Fibroblast of lung (primary cell): Measurements from ENCODE around the gene LMO7. TPM values are rescaled to one million over a fixed set of nuclear protein-coding genes. Genes with fewer than 3 reads are reported as not detected.
A peak's percentile ranks its signal among the peaks of the same experiment; 100 is the strongest.

ENCODE experiments used
- DNase-seq, 2 donors: peaks; one replicate each; pipeline versions ENCODE4 v3.0.0 to v3.0.0-alpha.2; 2010; ENCODE audit warnings: low read depth in 2 of 2
- H2AFZ ChIP-seq: 2 replicates; pipeline ENCODE4 v1.5.1; 2012; ENCODE audit warnings: low read length, control low read depth, inconsistent platforms
- H3K27ac ChIP-seq: 2 replicates; pipeline ENCODE4 v1.5.1; 2011; ENCODE audit warnings: low read length, control low read depth; ENCODE audit not compliant: insufficient read depth
- H3K27me3 ChIP-seq: 2 replicates; pipeline ENCODE4 v1.5.1; 2011; ENCODE audit warnings: mild to moderate bottlenecking, low read length; ENCODE audit not compliant: control insufficient read depth, insufficient read depth
- H3K36me3 ChIP-seq: 2 replicates; pipeline ENCODE4 v1.5.1; 2011; ENCODE audit warnings: low read length; ENCODE audit not compliant: control insufficient read depth, insufficient read depth
- H3K4me1 ChIP-seq: 2 replicates; pipeline ENCODE4 v1.5.1; 2011; ENCODE audit warnings: low read length; ENCODE audit not compliant: control insufficient read depth, insufficient read depth; ENCODE audit errors: extremely low read depth
- H3K4me2 ChIP-seq: 2 replicates; pipeline ENCODE4 v1.5.1; 2011; ENCODE audit warnings: low read length, control low read depth; ENCODE audit not compliant: insufficient read depth; ENCODE audit errors: extremely low read depth
- H3K4me3 ChIP-seq, 4 experiments: fragments of 200-600 bp in 1 of 4; sonication (generic) in 1 of 4; replicated peaks in 1 of 4; 2 replicates each; pipeline ENCODE4 v1.5.1; 2011 to 2016; ENCODE audit warnings: low read length in 4 of 4, low read depth in 3 of 4, mild to moderate bottlenecking in 3 of 4, control low read depth in 2 of 4, inconsistent platforms in 1 of 4, mixed read lengths in 1 of 4; ENCODE audit not compliant: insufficient read depth in 1 of 4; ENCODE audit errors: control extremely low read depth in 1 of 4
- H3K79me2 ChIP-seq: 2 replicates; pipeline ENCODE4 v1.5.1; 2012; ENCODE audit warnings: mild to moderate bottlenecking, low read length, inconsistent platforms; ENCODE audit not compliant: control insufficient read depth, insufficient read depth
- H3K9ac ChIP-seq: 2 replicates; pipeline ENCODE4 v1.5.1; 2011; ENCODE audit warnings: mild to moderate bottlenecking, low read length, control low read depth; ENCODE audit not compliant: insufficient read depth
- H3K9me3 ChIP-seq: 2 replicates; pipeline ENCODE4 v1.5.1; 2012; ENCODE audit warnings: low read depth, low read length; ENCODE audit not compliant: control insufficient read depth, insufficient read depth
- H4K20me1 ChIP-seq: 2 replicates; pipeline ENCODE4 v1.5.1; 2011; ENCODE audit warnings: low read length; ENCODE audit not compliant: control insufficient read depth, insufficient read depth; ENCODE audit errors: extremely low read depth
- CTCF ChIP-seq, 2 donors: IDR thresholded peaks in 1 of 2; conservative IDR thresholded peaks in 1 of 2; 1 replicate in 1 of 2; 2 replicates in 1 of 2; pipeline ENCODE4 v1.5.1; 2011 to 2012; ENCODE audit warnings: low read length in 2 of 2, control low read depth in 1 of 2, inconsistent platforms in 1 of 2, low read depth in 1 of 2, mild to moderate bottlenecking in 1 of 2
- EZH2 ChIP-seq: IDR thresholded peaks from 2 replicates; pipeline ENCODE4 v1.5.1; 2012; ENCODE audit warnings: low read length, control low read depth, mild to moderate bottlenecking; ENCODE audit errors: missing control alignments
- polyA plus RNA-seq, 2 donors: library from polyadenylated mRNA; depleted of rRNA in 1 of 2; stranded (reverse) in 1 of 2; unstranded in 1 of 2; fragments of >200 nt; gene quantifications; 2 replicates each; pipeline ENCODE4 v1.2.1, GENCODE V29; 2011 to 2012; ENCODE audit warnings: missing spikeins in 1 of 2
- total RNA-seq: library from RNA; depleted of rRNA; stranded (reverse); fragments of >200 nt; gene quantifications from 2 replicates; pipeline ENCODE4 v1.2.1, GENCODE V29; 2014

The LMO7 gene
- total and polyA plus RNA-seq, 2 donors (not counting 1 experiment from before 2014, with no cell fraction given): 71.9 to 226 TPM

- Histone ChIP-seq H2AFZ (no peak overlapping the region), H3K4me1 (peaks cover 3% of the 10 kb centered on the region), H3K79me2 (peaks cover 87% of the 10 kb centered on the region), H3K27me3 (no peaks in the 10 kb centered on the region), H4K20me1 (no peaks in the 10 kb centered on the region), H3K27ac (no peak overlapping the region), H3K9ac (no peak overlapping the region), H3K36me3 (no peaks in the 10 kb centered on the region), H3K9me3 (no peaks in the 10 kb centered on the region), H3K4me3 (no peak overlapping the region), H3K4me2 (no peak overlapping the region)
- peak; percentile 57 to 78 for DNase-seq
- TF ChIP-seq CTCF (conservative IDR thresholded peaks at IDR 0.05 in 1 of 2, IDR thresholded peaks at IDR 0.05 in 1 of 2; ENCODE audit: low read depth in 1 of 2, low read length in 2 of 2): no peak
- no peak for TF ChIP-seq EZH2
Measured at GRCh38 chr13:75666646-75667351, 30.7 kb downstream of the LMO7 start.

- no peak overlapping the region for H3K4me2 ChIP-seq
- no peak for TF ChIP-seq EZH2
- TF ChIP-seq CTCF (conservative IDR thresholded peaks at IDR 0.05 in 1 of 2, IDR thresholded peaks at IDR 0.05 in 1 of 2; ENCODE audit: low read depth in 1 of 2, low read length in 2 of 2): no peak
- H3K9ac ChIP-seq: no peak overlapping the region
- no peak overlapping the region for H3K27ac ChIP-seq
- H3K4me1 ChIP-seq: peaks cover 6% of the 10 kb centered on the region
- H3K79me2 ChIP-seq: peaks cover 88% of the 10 kb centered on the region
- no peak for DNase-seq
- no peaks in the 10 kb centered on the region for H4K20me1 ChIP-seq
- no peaks in the 10 kb centered on the region for H3K27me3 ChIP-seq
- no peaks in the 10 kb centered on the region for H3K36me3 ChIP-seq
- H3K4me3 ChIP-seq: no peak overlapping the region
- no peak overlapping the region for H2AFZ ChIP-seq
- H3K9me3 ChIP-seq: no peaks in the 10 kb centered on the region
Measured at GRCh38 chr13:75669706-75670105, 33.6 kb downstream of the LMO7 start.

GRCh38 chr13:75670496-75670895 is 34.4 kb downstream of the LMO7 start:
- no peaks in the 10 kb centered on the region for H3K27me3 ChIP-seq
- H3K4me1 ChIP-seq: peaks cover 8% of the 10 kb centered on the region
- no peak overlapping the region for H3K4me3 ChIP-seq
- TF ChIP-seq CTCF (conservative IDR thresholded peaks at IDR 0.05 in 1 of 2, IDR thresholded peaks at IDR 0.05 in 1 of 2; ENCODE audit: low read depth in 1 of 2, low read length in 2 of 2) (no peak), EZH2 (no peak)
- H3K4me2 ChIP-seq: no peak overlapping the region
- no peaks in the 10 kb centered on the region for H3K9me3 ChIP-seq
- DNase-seq: peak; percentile 23 to 32
- H3K9ac ChIP-seq: no peak overlapping the region
- no peaks in the 10 kb centered on the region for H3K36me3 ChIP-seq
- no peak overlapping the region for H2AFZ ChIP-seq
- no peak overlapping the region for H3K27ac ChIP-seq
- H3K79me2 ChIP-seq: peaks cover 91% of the 10 kb centered on the region
- H4K20me1 ChIP-seq: no peaks in the 10 kb centered on the region
